Measurements from ENCODE around the gene ENDOV. TPM values are rescaled to one million over a fixed set of nuclear protein-coding genes. Genes with fewer than 3 reads are reported as not detected.

Gene ENDOV
- total RNA-seq, 4 donors from 2014 or later, result 9.1 to 14.7 (median 13.0) TPM

DNA sequence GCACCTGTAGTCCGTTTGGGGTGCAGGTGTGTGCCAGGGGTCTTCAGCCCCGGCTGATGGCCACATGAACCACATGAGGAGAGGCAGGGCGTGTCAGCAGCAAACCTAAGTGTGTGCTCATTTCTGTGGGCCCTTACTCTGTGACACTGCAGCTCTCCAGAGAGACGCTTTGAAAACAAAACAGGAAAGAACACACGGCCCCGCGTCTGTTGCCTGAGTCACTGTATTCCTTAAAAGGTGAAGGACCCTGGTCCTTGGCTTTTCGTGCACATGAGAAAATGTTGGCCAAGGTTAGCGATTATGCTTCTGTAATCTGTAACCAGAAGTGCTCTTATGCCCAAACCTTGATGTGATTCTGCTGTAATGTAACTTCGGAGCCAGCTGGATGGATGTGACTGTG lies 22.6 kb downstream of the ENDOV start:
- Histone ChIP-seq H3K4me1 (no peaks in the 10 kb centered on the region), H3K27me3 (no peaks in the 10 kb centered on the region), H3K36me3 (peaks cover 0 to 15% (median 4%) of the 10 kb centered on the region in 4 donors), H3K4me3 (no peak overlapping the region), H3K27ac (replicated peaks in 1 of 4) (no peak overlapping the region), H3K9me3 (no peaks in the 10 kb centered on the region)
- no peak for TF ChIP-seq POLR2A (IDR thresholded peaks at IDR 0.05; ENCODE audit: low read depth)
- TF ChIP-seq CTCF (IDR thresholded peaks at IDR 0.05), result no peak
- no peak for TF ChIP-seq POLR2AphosphoS5 (IDR thresholded peaks at IDR 0.05)
- no peak for DNase-seq (ENCODE audit: extremely low spot score)
- intact Hi-C loops (cut with DNase I), result no loop called here
- 84% methylated on average over 10 of the region's 10 CpGs for WGBS

DNA sequence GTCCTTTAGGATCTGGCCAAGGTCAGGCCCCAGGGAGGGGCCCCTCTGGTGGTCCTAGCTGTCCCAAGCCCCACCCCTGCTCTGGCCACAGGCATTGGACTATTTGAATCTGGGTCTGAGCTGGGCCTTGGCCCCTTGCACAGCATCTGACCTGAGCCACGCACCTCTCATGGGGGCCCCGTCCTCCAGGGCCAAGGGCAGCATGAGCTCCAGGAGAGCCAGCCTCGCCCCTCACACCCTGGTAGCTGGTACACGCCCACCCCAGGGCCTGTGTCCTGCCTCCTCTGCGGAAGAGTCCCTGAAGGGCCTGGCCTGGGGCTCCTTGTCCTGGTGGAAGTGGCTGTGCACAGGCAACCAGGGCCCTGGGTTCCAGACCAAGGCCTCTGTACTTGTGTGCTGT lies 23.8 kb downstream of the ENDOV start:
- no peak for TF ChIP-seq POLR2A (IDR thresholded peaks at IDR 0.05; ENCODE audit: low read depth)
- TF ChIP-seq POLR2AphosphoS5 (IDR thresholded peaks at IDR 0.05), result no peak
- TF ChIP-seq EP300 (IDR thresholded peaks at IDR 0.05), result no peak
- no peak for TF ChIP-seq CTCF (IDR thresholded peaks at IDR 0.05)
- H3K36me3 ChIP-seq, result peaks cover 0 to 13% (median 4%) of the 10 kb centered on the region in 4 donors
- no peaks in the 10 kb centered on the region for H3K27me3 ChIP-seq
- no peak overlapping the region for H3K27ac ChIP-seq (replicated peaks in 1 of 4)
- intact Hi-C loops (cut with DNase I), result no loop called here
- no peak for DNase-seq (ENCODE audit: extremely low spot score)
- no peaks in the 10 kb centered on the region for H3K9me3 ChIP-seq
- no peak overlapping the region for H3K4me3 ChIP-seq
- WGBS, result no CpG with 5 or more reads among the region's 5 CpGs
- peaks cover 0 to 2% (median 0%) of the 10 kb centered on the region in 4 donors for H3K4me1 ChIP-seq

- WGBS, result 47% methylated on average over 3 of the region's 9 CpGs
- peaks cover 0 to 5% (median 0%) of the 10 kb centered on the region in 4 donors for H3K4me1 ChIP-seq
Measured at GRCh38 chr17:80439499-80439898, 24.5 kb downstream of the ENDOV start.

DNA sequence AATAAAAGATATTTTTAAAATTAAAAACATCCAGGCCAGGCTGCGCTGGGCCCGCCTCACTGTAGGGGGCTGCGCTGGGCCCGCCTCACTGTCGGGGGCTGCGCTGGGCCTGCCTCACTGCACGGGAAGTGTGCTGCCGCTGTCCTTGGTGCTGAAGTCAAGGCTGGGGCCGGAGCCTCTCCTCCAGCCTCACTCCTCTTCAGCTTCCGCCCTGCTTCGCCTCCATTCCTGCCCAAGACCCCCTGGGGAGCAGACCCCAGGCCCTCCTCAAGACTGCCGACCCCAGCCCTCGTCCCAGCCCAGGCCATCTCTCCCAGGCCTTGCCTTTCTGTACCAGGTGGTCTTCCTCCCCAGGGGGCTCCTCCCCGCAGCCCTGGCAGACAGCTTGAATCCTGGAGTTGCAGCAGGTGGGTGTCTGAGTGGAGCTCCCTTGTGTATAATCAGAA lies 26.2 kb downstream of the ENDOV start:
- 20% methylated on average over 12 of the region's 14 CpGs for WGBS
- TF ChIP-seq POLR2AphosphoS5 (IDR thresholded peaks at IDR 0.05) (no peak), CTCF (IDR thresholded peaks at IDR 0.05) (no peak), EP300 (IDR thresholded peaks at IDR 0.05) (no peak), POLR2A (IDR thresholded peaks at IDR 0.05; ENCODE audit: low read depth) (no peak)
- intact Hi-C loops (cut with DNase I), result no loop called here
- H3K27me3 ChIP-seq, result no peaks in the 10 kb centered on the region
- no peak for DNase-seq (ENCODE audit: extremely low spot score)
- peaks cover 0 to 13% (median 4%) of the 10 kb centered on the region in 4 donors for H3K36me3 ChIP-seq
- H3K4me3 ChIP-seq, result no peak overlapping the region
- peaks cover 0 to 5% (median 0%) of the 10 kb centered on the region in 4 donors for H3K4me1 ChIP-seq
- no peak overlapping the region for H3K27ac ChIP-seq (replicated peaks in 1 of 4)
- no peaks in the 10 kb centered on the region for H3K9me3 ChIP-seq

More at GRCh38 chr17:80439499-80439898, 24.5 kb downstream of the ENDOV start:
- intact Hi-C loops (cut with DNase I), result no loop called here
- Histone ChIP-seq H3K36me3 (peaks cover 0 to 13% (median 4%) of the 10 kb centered on the region in 4 donors), H3K27ac (replicated peaks in 1 of 4) (no peak overlapping the region), H3K4me3 (no peak overlapping the region), H3K9me3 (no peaks in the 10 kb centered on the region), H3K27me3 (no peaks in the 10 kb centered on the region)
- no peak for DNase-seq (ENCODE audit: extremely low spot score)
- TF ChIP-seq POLR2A (IDR thresholded peaks at IDR 0.05; ENCODE audit: low read depth) (no peak), CTCF (IDR thresholded peaks at IDR 0.05) (no peak), POLR2AphosphoS5 (IDR thresholded peaks at IDR 0.05) (no peak), EP300 (IDR thresholded peaks at IDR 0.05) (no peak)
